Endothelial cell of umbilical vein (primary cell): Measurements from ENCODE around the gene CERS6. TPM values are rescaled to one million over a fixed set of nuclear protein-coding genes. Genes with fewer than 3 reads are reported as not detected.

Experiments used
- BruUV-seq: library from RNA; stranded (reverse); fragments of 400-500 nt; replicated peaks from 2 replicates; lab custom pipeline; 2021; lab: Mats Ljungman, UMichigan
- CTCF ChIA-PET: fragments of 300-600, 350-600 bp; sonication (Branson Sonifier 250); formaldehyde crosslinking; loops from one replicate; lab custom pipeline; 2021; ENCODE audit warnings: antibody characterized with exemption, inconsistent platforms; lab: Charles Lee
- POLR2A ChIA-PET: fragments of 300-600, 350-600 bp; sonication (Branson Sonifier 250); formaldehyde crosslinking; loops from one replicate; lab custom pipeline; 2021; ENCODE audit warnings: antibody characterized with exemption, inconsistent platforms; lab: Charles Lee
- DNase-seq: peaks from one replicate; pipeline ENCODE4 v3.0.0-alpha.2; 2011; ENCODE audit warnings: low read depth, low spot score
- FAIRE-seq: peaks from 2 replicates; lab custom pipeline; 2011; peaks lifted over from hg19 to GRCh38; lab: Jason Lieb, UNC
- H2AFZ ChIP-seq: 2 replicates; pipeline ENCODE4 v1.6.0; 2012; ENCODE audit warnings: low read depth, low read length, control low read depth, inconsistent platforms
- H3K27ac ChIP-seq: 2 replicates; pipeline ENCODE4 v1.5.1; 2011; ENCODE audit warnings: low read depth, mild to moderate bottlenecking, control low read depth, low read length, moderate library complexity; ENCODE audit not compliant: insufficient read depth
- H3K27me3 ChIP-seq, 2 experiments: 2 replicates each; pipeline versions ENCODE4 v1.6.0 to v1.6.1; 2011; ENCODE audit warnings: low read length in 2 of 2, mixed read lengths in 1 of 2; ENCODE audit not compliant: control insufficient read depth in 2 of 2, insufficient read depth in 2 of 2
- H3K36me3 ChIP-seq, 2 experiments: 2 replicates in 1 of 2; 3 replicates in 1 of 2; pipeline ENCODE4 v1.5.1; 2011; ENCODE audit warnings: low read length in 2 of 2, mild to moderate bottlenecking in 1 of 2, moderate library complexity in 1 of 2; ENCODE audit not compliant: control insufficient read depth in 2 of 2, insufficient read depth in 2 of 2; ENCODE audit errors: extremely low read depth in 1 of 2
- H3K4me1 ChIP-seq: 3 replicates; pipeline ENCODE4 v1.5.1; 2011; ENCODE audit warnings: mild to moderate bottlenecking, low read length; ENCODE audit not compliant: control insufficient read depth, insufficient read depth; ENCODE audit errors: extremely low read depth
- H3K4me2 ChIP-seq: 2 replicates; pipeline ENCODE4 v1.6.1; 2011; ENCODE audit warnings: low read length, control low read depth, mixed read lengths; ENCODE audit not compliant: insufficient read depth
- H3K4me3 ChIP-seq, 3 experiments: fragments of 200-600 bp in 1 of 3; sonication (generic), shearing (Covaris generic) in 1 of 3; replicated peaks in 1 of 3; 2 replicates each; pipeline ENCODE4 v1.5.1; 2011 to 2016; ENCODE audit warnings: control low read depth in 3 of 3, low read length in 3 of 3, mild to moderate bottlenecking in 2 of 3, inconsistent platforms in 1 of 3, low read depth in 1 of 3, moderate library complexity in 1 of 3; ENCODE audit not compliant: insufficient read depth in 1 of 3
- H3K79me2 ChIP-seq: 2 replicates; pipeline ENCODE4 v1.6.0; 2012; ENCODE audit warnings: low read length, inconsistent platforms; ENCODE audit not compliant: control insufficient read depth, insufficient read depth
- H3K9ac ChIP-seq: replicated peaks from 2 replicates; pipeline ENCODE3; 2011; ENCODE audit warnings: low read length, control low read depth; ENCODE audit not compliant: insufficient read depth; ENCODE audit errors: extremely low read depth
- H3K9me1 ChIP-seq: replicated peaks from 3 replicates; pipeline ENCODE4 v1.6.0; 2011; ENCODE audit warnings: mild to moderate bottlenecking, low read length; ENCODE audit not compliant: control insufficient read depth, insufficient read depth; ENCODE audit errors: extremely low read depth
- H3K9me3 ChIP-seq: replicated peaks from 2 replicates; pipeline ENCODE4 v1.5.1; 2012; ENCODE audit warnings: low read length, inconsistent platforms; ENCODE audit not compliant: control insufficient read depth, insufficient read depth
- H4K20me1 ChIP-seq: replicated peaks from 2 replicates; pipeline ENCODE3; 2011; ENCODE audit warnings: mild to moderate bottlenecking, low read length; ENCODE audit not compliant: control insufficient read depth, insufficient read depth; ENCODE audit errors: extremely low read depth
- CTCF ChIP-seq, 2 donors: IDR thresholded peaks; 1 replicate in 1 of 2; 2 replicates in 1 of 2; pipeline ENCODE4 v1.5.1; 2011; ENCODE audit warnings: low read length in 2 of 2, mild to moderate bottlenecking in 2 of 2, moderate library complexity in 2 of 2, control low read depth in 1 of 2, inconsistent platforms in 1 of 2, low read depth in 1 of 2; ENCODE audit not compliant: insufficient read depth in 1 of 2; ENCODE audit errors: extremely low read depth in 1 of 2
- EZH2 ChIP-seq: IDR thresholded peaks from 2 replicates; pipeline ENCODE4 v1.6.1; 2012; ENCODE audit warnings: borderline replicate concordance, low read depth, mild to moderate bottlenecking, moderate library complexity, low read length, inconsistent platforms; ENCODE audit not compliant: severe bottlenecking
- FOS ChIP-seq: IDR thresholded peaks from 2 replicates; pipeline ENCODE4 v1.6.1; 2011; ENCODE audit warnings: mild to moderate bottlenecking, low read length, moderate library complexity, borderline replicate concordance; ENCODE audit not compliant: insufficient read depth
- GATA2 ChIP-seq: IDR thresholded peaks from 2 replicates; pipeline ENCODE4 v1.7.0; 2011; ENCODE audit warnings: low read depth, mild to moderate bottlenecking, moderate library complexity, mixed read lengths, low read length; ENCODE audit not compliant: insufficient read length, insufficient read depth
- JUN ChIP-seq: IDR thresholded peaks from 2 replicates; pipeline ENCODE4 v1.6.1; 2011; ENCODE audit warnings: borderline replicate concordance, low read depth; ENCODE audit not compliant: insufficient read length, insufficient read depth
- MAX ChIP-seq: IDR thresholded peaks from 2 replicates; pipeline ENCODE4 v1.6.1; 2011; ENCODE audit not compliant: insufficient read depth, insufficient read length
- MYC ChIP-seq: IDR thresholded peaks from one replicate; pipeline ENCODE4 v1.6.1; 2011; ENCODE audit warnings: mild to moderate bottlenecking, low read depth, low read length
- POLR2A ChIP-seq: IDR thresholded peaks from 2 replicates; pipeline ENCODE4 v1.6.1; 2012; ENCODE audit warnings: low read depth, mild to moderate bottlenecking, control low read depth, low read length
- POLR2AphosphoS5 ChIP-seq: IDR thresholded peaks from 2 replicates; pipeline ENCODE4 v1.6.1; 2012; ENCODE audit warnings: low read depth, mild to moderate bottlenecking, control low read depth, low read length, moderate library complexity; ENCODE audit not compliant: insufficient read depth
- dilution Hi-C: fragments of 300-500 bp; cut with MboI; formaldehyde crosslinking; loops from one replicate; pipeline ENCODE4 v1.15.0; 2019; ENCODE audit warnings: low sequenced_read_pairs; ENCODE audit not compliant: extremely low pct_ligation_motif_present
- intact Hi-C: fragments of 100-400 bp; cut with micrococcal nuclease; formaldehyde crosslinking; loops from one replicate; pipeline ENCODE4 v1.10.0; 2022
- polyA plus RNA-seq, 4 experiments: library from polyadenylated mRNA; depleted of rRNA in 3 of 4; stranded (reverse) in 3 of 4; unstranded in 1 of 4; fragments of >200 nt; gene quantifications; 2 replicates each; pipeline versions ENCODE4 v1.2.1 to v1.2.3, GENCODE V29; 2011 to 2012; ENCODE audit warnings: missing spikeins in 1 of 4
- total RNA-seq: library from RNA; stranded (reverse); gene quantifications from 2 replicates; pipeline ENCODE4 v1.2.3, GENCODE V29; 2021

CERS6 gene
- total and polyA plus RNA-seq, 2 donors (not counting 3 experiments of a cell fraction or from before 2014, with no cell fraction given) = 2.7 to 11.7 TPM

- FAIRE-seq (no peak), DNase-seq (no peak)
- CTCF ChIA-PET = interaction anchor here (1.7 kb wide), 1 partner anchor 24 kb away, joined by 4 read pairs; no protein-coding TSS in a partner anchor
- no peaks in the 10 kb centered on the region for H3K27me3 ChIP-seq
- H3K9me1 ChIP-seq = no peaks in the 10 kb centered on the region
- no peak overlapping the region for H3K9ac ChIP-seq
- POLR2A ChIA-PET = no interaction called here
- no peaks in the 10 kb centered on the region for H3K9me3 ChIP-seq
- BruUV-seq = no TSS peak
- no peak overlapping the region for H2AFZ ChIP-seq
- no peak overlapping the region for H3K4me3 ChIP-seq
- intact Hi-C loops (no loop called here), dilution Hi-C loops (no loop called here)
- H3K79me2 ChIP-seq = no peaks in the 10 kb centered on the region
- H3K4me2 ChIP-seq = no peak overlapping the region
- H4K20me1 ChIP-seq = no peaks in the 10 kb centered on the region
- no peak for TF ChIP-seq CTCF (IDR thresholded peaks at IDR 0.05; ENCODE audit: extremely low read depth in 1 of 2, insufficient read depth in 1 of 2, low read depth in 1 of 2, low read length in 2 of 2)
- TF ChIP-seq MAX = no peak
- TF ChIP-seq GATA2 = no peak
- no peak for TF ChIP-seq POLR2AphosphoS5
- TF ChIP-seq POLR2A = no peak
- TF ChIP-seq EZH2 = no peak
- no peak for TF ChIP-seq JUN
- no peak for TF ChIP-seq FOS
- TF ChIP-seq MYC = no peak
- peaks cover 13% of the 10 kb centered on the region for H3K4me1 ChIP-seq
- H3K27ac ChIP-seq = no peak overlapping the region
- no peaks in the 10 kb centered on the region for H3K36me3 ChIP-seq
These were observed 341.2 kb downstream of the CERS6 start for GRCh38 chr2:168797286-168797655.
